Dermis blood vessel endothelial cell (primary cell): Measurements from ENCODE around the gene SLC29A4. TPM values are rescaled to one million over a fixed set of nuclear protein-coding genes. Genes with fewer than 3 reads are reported as not detected.

ENCODE experiments used
- DNase-seq: peaks from one replicate; pipeline ENCODE4 v3.0.0; 2010
- total RNA-seq: library from RNA; depleted of rRNA; stranded (reverse); fragments of >200 nt; gene quantifications from 2 replicates; pipeline ENCODE4 v1.2.3, GENCODE V29; 2014

The SLC29A4 gene
- total RNA-seq, 1 donor from 2014 or later, result 1.0 TPM

- no peak for DNase-seq
These were observed 42.2 kb downstream of the SLC29A4 start for GRCh38 chr7:5324961-5325360.

DNA sequence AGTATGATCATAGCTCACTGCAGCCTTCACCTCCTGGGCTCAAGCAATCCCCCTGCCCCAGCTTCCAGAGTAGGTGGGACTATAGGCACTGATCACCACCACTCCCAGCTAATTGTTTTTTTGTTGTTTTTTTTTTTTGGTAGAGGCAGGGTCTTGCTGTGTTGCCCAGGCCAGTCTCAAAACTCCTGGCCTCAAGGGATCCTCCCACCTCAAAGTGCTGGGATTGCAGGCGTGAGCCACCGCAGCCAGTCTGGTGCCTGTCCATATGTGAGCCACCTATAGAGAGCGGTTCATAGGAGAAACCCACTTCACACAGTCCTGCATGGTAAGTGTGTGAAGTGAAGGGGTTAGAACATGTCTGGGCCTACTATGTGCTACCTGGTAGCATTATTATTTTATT, 47.5 kb downstream of the SLC29A4 start:
- no peak for DNase-seq

DNA sequence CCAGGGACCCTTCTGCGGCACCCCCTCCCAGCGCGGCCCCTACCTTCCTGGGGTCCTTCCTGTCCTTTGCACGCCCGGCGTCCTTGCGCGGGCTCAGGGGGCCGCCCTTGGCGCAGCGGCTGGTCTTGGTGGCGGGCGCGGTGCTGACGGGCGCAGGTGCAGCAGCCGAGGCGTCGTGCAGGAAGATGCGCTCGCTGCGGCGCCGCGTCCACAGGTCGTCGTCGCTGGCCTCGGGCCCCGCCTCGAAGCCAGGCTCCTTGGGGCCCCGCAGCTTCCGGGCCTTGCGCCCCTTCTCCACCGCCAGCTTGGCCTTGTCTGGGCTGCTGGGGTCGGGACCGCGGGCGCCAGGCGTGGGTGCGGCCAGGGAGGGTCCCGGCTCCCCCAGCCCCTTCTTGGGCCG, 49.8 kb downstream of the SLC29A4 start:
- no peak for DNase-seq

DNA sequence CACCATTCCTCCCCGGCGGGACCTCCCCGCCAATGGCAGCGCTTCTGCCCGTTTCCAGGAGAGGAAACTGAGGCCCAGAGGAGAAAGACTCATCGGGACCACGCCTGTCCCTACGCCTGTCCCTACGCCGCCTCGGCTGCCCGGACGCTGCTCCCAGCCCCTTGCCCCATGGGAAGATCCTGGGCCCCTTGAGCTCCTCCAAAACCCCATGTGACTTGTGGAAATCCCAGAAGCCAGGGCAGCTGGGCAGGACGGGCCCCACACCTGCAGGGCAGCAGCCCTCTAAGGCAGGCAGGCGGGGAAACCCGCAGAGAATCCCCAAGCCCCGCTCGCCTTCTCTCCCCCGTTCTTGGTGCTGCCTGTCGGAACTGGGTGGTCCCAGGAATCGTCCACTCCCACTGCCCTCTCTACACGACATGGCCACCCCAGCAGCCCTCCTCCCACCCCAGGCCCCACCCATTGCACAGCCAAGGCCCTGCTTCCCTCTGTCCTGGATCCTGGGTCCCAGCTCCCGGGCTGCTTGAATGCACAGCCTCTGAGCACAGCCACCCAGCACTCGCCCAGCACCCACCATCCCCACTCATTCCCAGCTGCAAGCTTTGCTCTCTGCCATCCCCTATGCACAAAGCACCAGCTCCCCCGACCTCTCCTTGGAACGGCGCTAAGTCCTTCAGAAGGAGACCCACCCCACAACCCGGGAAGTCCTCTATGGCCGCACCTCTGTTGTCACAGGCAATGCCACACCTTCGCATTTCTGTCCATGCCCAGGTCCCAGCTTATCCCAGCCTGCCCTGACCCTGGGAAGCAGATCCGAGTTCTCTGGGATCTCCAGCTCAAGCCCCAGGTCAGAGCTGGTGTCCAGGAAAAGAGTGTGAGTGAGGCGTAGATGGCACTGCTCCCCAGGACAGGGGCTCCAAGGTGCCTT, 50.6 kb downstream of the SLC29A4 start:
- DNase-seq, result no peak

DNA sequence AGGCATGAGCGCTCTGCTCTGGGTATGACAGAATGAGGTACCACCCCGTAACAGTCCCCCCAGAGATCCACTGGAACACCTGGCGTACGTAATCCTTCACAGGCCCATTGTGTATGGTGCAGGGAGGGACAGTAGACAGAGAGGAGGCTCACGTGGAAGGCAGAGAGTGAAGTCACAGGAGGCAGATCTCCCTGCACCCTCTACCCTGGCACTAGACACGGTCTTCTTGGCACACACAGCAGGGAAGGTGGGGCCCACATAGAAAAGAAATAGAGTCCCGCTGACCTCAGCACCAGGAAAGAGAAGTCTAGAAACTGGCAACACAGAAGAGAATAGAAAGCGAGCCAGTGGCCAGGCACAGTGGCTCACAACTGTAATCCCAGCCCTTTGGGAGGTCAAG, 51.9 kb downstream of the SLC29A4 start:
- no peak for DNase-seq

- DNase-seq, result no peak
These were observed 54.3 kb downstream of the SLC29A4 start for GRCh38 chr7:5337047-5337446.

DNA sequence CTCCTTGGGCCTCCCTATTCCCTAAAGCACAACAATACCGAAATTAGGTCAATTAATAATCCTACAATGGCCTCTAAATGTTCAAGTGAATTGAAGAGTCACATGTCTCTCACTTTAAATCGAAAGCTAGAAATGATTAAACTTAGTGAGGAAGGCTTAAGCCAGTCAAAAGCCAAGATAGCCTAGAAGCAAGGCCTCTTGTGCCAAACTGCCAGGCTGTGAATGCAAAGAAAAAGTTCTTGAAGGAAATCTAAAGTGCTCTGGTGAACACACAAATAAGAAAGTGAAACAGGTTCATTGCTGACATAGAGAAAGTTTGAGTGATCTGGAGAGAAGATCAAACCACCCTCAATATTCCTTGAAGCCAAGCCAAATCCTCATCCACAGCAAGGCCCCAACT, 57.2 kb downstream of the SLC29A4 start:
- DNase-seq, result no peak

DNA sequence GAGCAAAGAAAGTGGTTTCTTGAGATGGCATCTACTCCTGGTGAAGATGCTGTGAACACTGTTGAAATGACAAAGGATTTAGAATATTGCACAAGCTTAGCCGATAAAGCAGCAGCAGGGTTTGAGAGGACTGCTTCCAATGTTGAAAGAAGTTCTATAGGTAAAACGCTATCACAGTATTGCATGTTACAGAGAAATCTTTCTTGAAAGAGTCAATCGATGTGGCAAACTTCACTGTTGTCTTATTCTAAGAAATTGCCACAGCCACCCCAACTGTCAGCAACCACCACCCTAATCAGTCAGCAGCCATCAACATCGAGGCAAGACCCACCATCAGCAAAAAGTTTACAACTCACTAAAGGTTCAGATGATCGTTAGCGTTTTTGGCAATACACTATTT, 59.9 kb downstream of the SLC29A4 start:
- DNase-seq, result no peak

GRCh38 chr7:5343884-5344283, 61.1 kb downstream of the SLC29A4 start:
- DNase-seq, result no peak

- DNase-seq, result no peak
These were observed 61.6 kb downstream of the SLC29A4 start for GRCh38 chr7:5344342-5344741.

- DNase-seq, result no peak
These were observed 62.4 kb downstream of the SLC29A4 start for GRCh38 chr7:5345171-5345570.

DNA sequence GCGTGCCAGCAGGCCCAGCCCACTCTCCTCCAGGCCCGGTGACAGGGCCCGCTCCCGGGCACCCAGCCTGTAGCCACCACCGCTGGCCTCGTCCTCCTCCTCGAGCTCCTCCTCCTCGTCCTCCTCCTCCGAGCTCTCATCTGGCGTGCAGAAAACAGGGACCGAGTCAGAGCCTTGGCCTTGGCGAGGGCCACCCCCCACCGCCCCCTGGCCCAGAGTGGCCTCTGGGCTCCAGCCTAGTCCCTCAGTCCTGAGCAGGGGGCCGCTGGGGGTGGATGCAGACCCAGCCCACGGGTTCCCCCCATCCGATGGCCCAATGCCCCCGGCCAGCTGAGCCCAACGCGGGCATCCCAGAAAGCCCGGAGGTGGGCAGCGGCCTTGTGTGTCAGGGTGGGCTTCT, 62.9 kb downstream of the SLC29A4 start:
- no peak for DNase-seq

GRCh38 chr7:5348134-5349004, 65.6 kb downstream of the SLC29A4 start:
- DNase-seq, result no peak

GRCh38 chr7:5349005-5349380, 66.2 kb downstream of the SLC29A4 start:
- DNase-seq, result no peak

- no peak for DNase-seq
These were observed 66.9 kb downstream of the SLC29A4 start for GRCh38 chr7:5349437-5350173.

DNA sequence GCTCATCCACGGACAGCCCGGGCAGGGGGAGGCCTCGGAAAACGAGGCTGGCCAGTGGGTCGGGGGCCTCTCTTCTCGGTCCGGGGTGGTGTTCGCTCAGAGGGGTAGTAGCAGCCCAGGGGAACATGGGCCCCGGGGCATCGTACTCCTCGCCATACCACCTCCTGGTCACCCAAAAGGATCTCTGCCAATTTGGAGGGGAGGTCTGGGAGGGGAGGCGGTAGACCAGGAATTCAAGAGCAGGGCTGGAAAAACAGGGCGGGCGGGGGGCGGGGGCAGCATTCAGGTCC, 67.4 kb downstream of the SLC29A4 start:
- DNase-seq, result no peak

- DNase-seq, result no peak
These were observed 68.0 kb downstream of the SLC29A4 start for GRCh38 chr7:5350600-5351385.

GRCh38 chr7:5351507-5352265, 68.9 kb downstream of the SLC29A4 start:
- no peak for DNase-seq

GRCh38 chr7:5352440-5353010, 69.8 kb downstream of the SLC29A4 start:
- DNase-seq, result no peak

DNA sequence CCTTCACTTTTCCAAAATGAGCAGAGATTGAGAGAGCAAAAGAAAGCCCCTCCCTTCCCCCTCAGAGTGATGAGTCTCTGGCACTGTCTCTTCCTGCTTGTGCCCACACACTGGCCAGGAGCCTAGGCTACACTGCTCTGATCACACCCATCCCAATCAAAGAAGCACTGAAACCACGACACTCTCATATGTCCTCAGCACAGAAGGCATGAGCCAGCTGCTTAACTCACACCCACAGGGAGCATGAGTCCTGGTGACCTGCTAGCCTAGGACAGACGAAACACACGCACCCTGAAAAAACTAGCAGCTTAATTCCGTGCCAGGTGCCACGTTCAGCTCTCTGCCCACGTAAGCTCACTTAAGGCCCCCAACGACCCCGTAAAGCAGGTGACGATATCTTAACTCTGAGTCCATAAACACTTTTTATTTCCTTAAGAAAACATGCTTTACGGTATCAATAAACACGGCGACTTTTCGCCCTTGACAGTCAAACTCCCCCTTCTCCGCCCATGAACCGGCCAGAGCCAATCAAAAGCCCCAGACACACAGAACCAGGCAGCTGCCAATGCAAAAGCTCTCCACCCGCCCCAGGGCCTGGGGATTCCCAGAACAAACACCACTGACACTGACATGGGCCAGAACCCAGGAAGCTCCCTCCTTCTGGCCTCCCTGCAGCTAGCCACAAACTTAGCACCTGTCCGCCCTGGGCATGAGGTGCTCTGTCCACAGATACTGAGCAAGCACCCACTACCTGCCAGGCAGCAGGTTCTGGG, 71.9 kb downstream of the SLC29A4 start:
- DNase-seq, result no peak
